HG03521 (cell line): ENCODE measurements around the gene ABCA9.
"Not testable (repeated sequence)": the region's sequence is repeated elsewhere in the genome, so short reads cannot be mapped to it uniquely, and the experiment has no call there.

Experiments used
- ATAC-seq: cut with Tn5 transposase; IDR thresholded peaks from one replicate; pipeline ENCODE4 v1.9.1; 2021; ENCODE audit warnings: mild to moderate bottlenecking, moderate library complexity; ENCODE audit not compliant: unreplicated experiment

Gene ABCA9

GRCh38 chr17:69060822-69061221 lies at the start of gene ABCA9:
TSS of gene ABCA9 (minus strand) at chr17:69060927. CDS start at chr17:69051126, 9,801 bp downstream.
- ATAC-seq, result no peak

- ATAC-seq, result no peak
These were observed 45.4 kb upstream of the ABCA9 start for GRCh38 chr17:69105907-69106730.

GRCh38 chr17:69103557-69104233 lies 43.0 kb upstream of the ABCA9 start:
- no peak for ATAC-seq

- no peak for ATAC-seq
These were observed 37.9 kb upstream of the ABCA9 start for GRCh38 chr17:69098625-69099024.

GRCh38 chr17:69096541-69096940 lies 35.8 kb upstream of the ABCA9 start:
- ATAC-seq, result no peak

- ATAC-seq, result no peak
These were observed 33.3 kb upstream of the ABCA9 start for GRCh38 chr17:69093995-69094394.

GRCh38 chr17:69093279-69093789 lies 32.6 kb upstream of the ABCA9 start:
- ATAC-seq, result no peak

- no peak for ATAC-seq
These were observed 29.6 kb upstream of the ABCA9 start for GRCh38 chr17:69090365-69090764.

- ATAC-seq, result no peak
These were observed 28.0 kb upstream of the ABCA9 start for GRCh38 chr17:69088643-69089200.

- ATAC-seq, result no peak
These were observed 25.9 kb upstream of the ABCA9 start for GRCh38 chr17:69086641-69087040.

GRCh38 chr17:69084911-69085310 lies 24.2 kb upstream of the ABCA9 start:
- ATAC-seq, result no peak

GRCh38 chr17:69082696-69083095 lies 22.0 kb upstream of the ABCA9 start:
- no peak for ATAC-seq

- no peak for ATAC-seq
These were observed 18.1 kb upstream of the ABCA9 start for GRCh38 chr17:69078864-69079263.

GRCh38 chr17:69075823-69076222 lies 15.1 kb upstream of the ABCA9 start:
- no peak for ATAC-seq

- not testable (repeated sequence) for ATAC-seq
These were observed 12.7 kb upstream of the ABCA9 start for GRCh38 chr17:69073392-69073791.

- ATAC-seq, result not testable (repeated sequence)
These were observed 12.1 kb upstream of the ABCA9 start for GRCh38 chr17:69072803-69073256.

- ATAC-seq, result not testable (repeated sequence)
These were observed 10.5 kb upstream of the ABCA9 start for GRCh38 chr17:69071233-69071586.

GRCh38 chr17:69070378-69071232 lies 9.9 kb upstream of the ABCA9 start:
- ATAC-seq, result not testable (repeated sequence)

- no peak for ATAC-seq
These were observed 8.6 kb upstream of the ABCA9 start for GRCh38 chr17:69069226-69069750.

- no peak for ATAC-seq
These were observed 6.7 kb upstream of the ABCA9 start for GRCh38 chr17:69067274-69068047.
